ENCODE measurements around the gene DNAJB14. TPM values are rescaled to one million over a fixed set of nuclear protein-coding genes. Genes with fewer than 3 reads are reported as not detected.

Gene DNAJB14
- total RNA-seq, 1 experiment from 2014 or later, result 20.3 TPM

DNA sequence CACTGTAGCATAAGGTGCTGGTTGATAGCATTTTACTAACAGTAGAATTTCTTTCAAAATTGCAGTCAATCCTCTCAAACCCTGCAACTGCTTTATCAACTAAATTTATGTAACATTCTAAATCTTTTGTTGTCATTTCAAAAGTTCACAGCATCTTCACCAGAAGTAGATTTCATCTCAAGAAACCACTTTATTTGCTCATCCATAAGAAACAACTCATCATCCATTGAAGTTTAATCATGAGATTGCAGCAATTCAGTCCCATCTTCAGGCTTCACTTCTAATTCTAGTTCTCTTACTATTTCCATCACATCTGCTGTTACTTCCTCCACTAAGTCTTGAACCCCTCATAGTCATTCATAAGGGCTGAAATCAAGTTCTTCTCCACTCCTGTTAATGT, 73.8 kb downstream of the DNAJB14 start:
- DNase-seq (ENCODE audit: low read depth), result no peak

DNA sequence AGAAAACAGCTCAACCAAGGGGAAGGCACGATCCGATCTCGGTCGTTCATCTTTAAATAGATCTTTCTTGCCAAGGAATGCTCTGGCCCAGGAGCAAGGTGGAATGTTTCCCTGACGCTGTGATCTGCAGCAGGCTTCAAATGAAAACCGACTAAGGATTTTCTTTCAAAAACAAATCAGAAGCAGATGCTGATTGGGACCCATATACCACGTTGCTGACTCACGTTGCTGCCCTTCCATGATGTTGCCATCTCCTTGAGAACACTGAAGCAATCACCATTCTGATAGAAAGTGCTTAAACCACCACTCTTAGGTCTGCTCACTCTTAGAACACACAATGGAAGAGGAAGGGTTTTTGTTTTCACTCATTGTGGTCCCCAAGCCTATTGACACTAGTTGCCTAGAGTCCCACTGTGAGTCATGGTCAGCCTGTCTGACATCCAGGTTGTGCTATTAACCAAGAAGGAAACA, 78.3 kb downstream of the DNAJB14 start:
- peak; percentile 50 for DNase-seq (ENCODE audit: low read depth)

DNA sequence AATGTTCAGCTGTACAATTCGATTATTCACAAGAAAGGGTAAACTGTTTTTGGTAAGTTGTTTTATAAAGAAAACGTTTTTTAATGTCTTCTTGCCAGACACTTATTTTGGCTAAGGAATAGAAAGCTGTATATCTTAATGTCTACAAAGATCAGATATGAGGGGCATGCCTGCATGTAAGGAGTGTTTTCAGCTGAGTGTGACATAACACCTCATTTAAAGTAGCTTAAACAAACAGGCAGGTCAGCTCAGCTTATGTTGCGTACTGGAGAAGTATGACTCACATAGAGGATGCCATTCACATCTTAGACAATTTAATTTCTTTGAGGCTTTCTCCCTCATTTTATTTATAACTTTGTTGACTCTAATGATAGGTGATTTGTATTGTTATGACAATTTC, 82.6 kb downstream of the DNAJB14 start:
- DNase-seq (ENCODE audit: low read depth), result peak; percentile 50

DNA sequence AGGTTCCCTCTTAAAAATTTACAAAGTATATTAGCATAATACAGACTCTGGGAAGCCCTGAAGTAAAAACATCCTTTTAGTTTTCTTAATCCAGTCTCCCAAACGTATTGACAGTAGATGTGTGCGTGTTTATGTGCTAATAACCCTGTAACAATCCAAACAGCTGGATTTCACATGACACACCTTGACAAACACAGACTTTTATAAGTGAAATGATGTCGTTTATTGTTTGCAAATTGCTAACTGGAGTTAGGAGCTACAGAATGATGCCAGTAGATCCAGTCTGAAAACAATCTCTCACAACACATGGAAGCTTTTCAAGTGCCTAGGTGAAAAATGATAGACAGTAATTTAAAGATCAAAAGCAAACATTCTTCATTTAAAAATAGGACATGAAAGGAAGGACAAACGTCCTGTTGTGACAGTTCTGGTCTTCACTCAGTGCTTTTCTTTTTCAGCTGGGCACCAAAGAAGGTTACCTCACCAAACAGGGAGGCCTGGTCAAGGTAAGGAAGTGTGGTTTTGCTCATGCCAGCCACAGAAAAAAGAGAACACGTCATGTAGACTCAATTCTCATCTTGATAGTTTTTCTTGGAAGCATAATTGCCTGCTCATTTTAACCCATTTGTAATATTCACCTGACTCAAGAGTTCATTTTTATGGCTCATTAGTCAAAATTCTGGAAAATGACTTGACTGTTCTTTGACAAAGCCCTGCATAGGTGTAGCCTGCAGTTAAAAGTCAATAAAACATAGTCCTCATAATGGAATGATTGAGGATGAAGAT, 85.1 kb downstream of the DNAJB14 start:
- peak; percentile 19 for DNase-seq (ENCODE audit: low read depth)

DNA sequence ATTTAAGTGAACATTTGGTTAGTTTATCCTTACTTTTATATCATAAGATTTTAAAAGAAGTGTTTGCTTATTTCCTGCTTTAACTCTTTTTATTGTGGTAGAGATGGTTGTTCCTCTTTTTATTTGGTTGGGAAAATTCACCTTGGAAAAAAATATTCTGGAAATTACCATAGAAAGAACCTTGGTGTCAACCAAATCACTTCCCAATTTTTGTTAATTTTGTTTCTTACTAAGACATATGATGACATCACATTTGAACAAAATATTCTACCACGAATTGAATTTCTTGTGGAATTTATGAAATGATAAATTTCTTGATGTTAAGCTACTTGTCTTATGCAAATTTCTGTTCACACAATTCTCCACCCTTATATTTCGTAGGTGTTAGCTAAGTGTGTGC, 85.9 kb downstream of the DNAJB14 start:
- no peak for DNase-seq (ENCODE audit: low read depth)

GRCh38 chr4:99859618-99860017, 86.8 kb downstream of the DNAJB14 start:
- no peak for DNase-seq (ENCODE audit: low read depth)

- DNase-seq (ENCODE audit: low read depth), result no peak
These were observed 89.1 kb downstream of the DNAJB14 start for GRCh38 chr4:99857307-99857706.

DNA sequence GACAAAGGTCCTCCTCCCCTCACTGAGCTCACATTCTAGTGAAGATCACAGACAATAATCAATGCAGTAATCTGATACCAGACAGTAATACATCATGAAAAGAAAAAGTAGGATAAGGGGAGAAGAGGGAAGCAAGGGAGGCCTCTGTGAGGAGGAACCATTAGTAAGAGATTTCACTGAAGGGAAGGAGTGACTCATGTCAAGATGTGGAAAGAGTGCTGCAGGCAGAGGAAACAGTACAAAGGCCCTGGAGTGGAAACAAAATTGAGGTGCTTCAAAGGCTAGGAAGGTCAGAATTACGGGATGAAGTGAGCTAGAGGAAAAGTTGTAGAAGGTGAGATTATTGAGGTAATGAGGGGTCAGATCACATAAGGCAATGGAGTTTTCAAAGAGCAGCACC, 90.3 kb downstream of the DNAJB14 start:
- DNase-seq (ENCODE audit: low read depth), result peak; percentile 77

DNA sequence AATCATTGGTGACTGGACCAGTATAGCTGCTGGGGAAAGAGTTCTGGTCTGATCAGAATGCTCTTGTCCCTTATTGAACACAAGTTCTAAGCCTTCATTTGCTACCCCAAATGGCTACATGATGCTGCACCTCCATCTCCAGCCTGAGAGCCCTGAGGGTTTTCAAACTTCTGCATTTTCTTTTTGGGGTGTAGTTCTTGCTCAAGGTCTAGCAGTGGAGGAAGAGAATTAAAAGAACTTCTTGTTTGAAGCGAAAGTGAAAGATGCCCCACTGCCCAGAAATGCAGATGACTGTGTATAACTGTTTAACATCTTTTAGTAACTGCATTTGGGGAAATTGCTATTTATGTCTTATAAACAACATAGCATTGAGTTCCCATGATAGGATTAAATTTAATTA, 90.7 kb downstream of the DNAJB14 start:
- DNase-seq (ENCODE audit: low read depth), result no peak

GRCh38 chr4:99853999-99854398, 92.4 kb downstream of the DNAJB14 start:
- DNase-seq (ENCODE audit: low read depth), result no peak

GRCh38 chr4:99853190-99853589, 93.2 kb downstream of the DNAJB14 start:
- no peak for DNase-seq (ENCODE audit: low read depth)

DNA sequence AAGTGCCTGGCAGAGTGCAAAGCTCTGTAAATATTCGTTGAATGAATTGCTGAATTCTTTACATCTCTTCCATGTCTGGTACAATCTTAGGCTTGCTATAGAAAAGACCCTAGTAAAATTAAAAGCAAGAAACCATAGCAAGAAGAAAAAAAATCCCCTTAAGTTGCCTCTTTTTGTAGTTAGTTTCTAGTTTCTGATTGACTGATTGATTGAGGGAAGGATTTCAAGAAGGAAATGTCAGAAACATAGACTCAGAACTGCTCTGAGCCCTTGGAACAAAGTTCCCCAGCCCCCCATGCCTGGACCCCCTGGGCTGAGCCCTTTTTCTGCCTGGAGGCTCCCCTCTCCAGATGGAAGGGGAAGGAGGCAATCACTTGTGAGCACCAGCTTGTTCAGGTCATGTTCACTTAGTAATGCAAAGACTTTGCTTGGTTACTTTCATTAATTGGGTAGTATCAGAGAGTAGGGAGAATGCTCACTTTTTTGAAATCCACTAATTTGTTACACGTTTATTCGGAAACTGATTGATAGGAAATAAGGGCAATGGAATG, 94.1 kb downstream of the DNAJB14 start:
- no peak for DNase-seq (ENCODE audit: low read depth)

DNA sequence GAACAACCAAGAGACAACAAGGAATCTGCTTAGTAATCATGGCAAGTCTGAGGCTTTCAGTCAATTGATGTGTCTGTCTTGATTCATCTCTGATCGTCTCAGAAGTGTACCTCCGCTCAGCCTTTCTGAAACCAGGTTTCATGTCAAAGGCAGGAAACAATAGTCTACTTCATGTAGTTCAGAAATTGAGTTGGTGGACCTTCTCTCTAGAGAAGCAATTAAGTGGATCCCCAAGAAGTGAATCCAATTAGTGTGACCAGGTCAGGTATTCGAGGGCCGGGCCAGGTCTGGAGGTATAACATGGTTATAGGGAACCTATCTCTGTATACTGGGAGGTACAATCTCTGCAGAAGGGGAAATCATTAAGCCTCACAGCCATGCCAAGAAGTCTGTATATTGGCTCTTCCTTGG, 97.8 kb downstream of the DNAJB14 start:
- no peak for DNase-seq (ENCODE audit: low read depth)

GRCh38 chr4:99847362-99847976, 98.9 kb downstream of the DNAJB14 start:
- no peak for DNase-seq (ENCODE audit: low read depth)

GRCh38 chr4:99846891-99847290, 99.5 kb downstream of the DNAJB14 start:
- no peak for DNase-seq (ENCODE audit: low read depth)

Other genes starting within 250 kb of the DNAJB14 start
- 0.20 TPM in 1 of 2 replicates, not detected in the other for gene DAPP1, start 129.8 kb downstream of the DNAJB14 start, total RNA-seq (2014; rRNA removed; shearing (Covaris generic))
- gene LAMTOR3, start 52.2 kb downstream of the DNAJB14 start, total RNA-seq (2014; rRNA removed; shearing (Covaris generic)), result 38.5 and 40.7 TPM in 2 replicates
- 1,059 and 1,227 TPM in 2 replicates for gene H2AZ1, start 3.7 kb upstream of the DNAJB14 start, total RNA-seq (2014; rRNA removed; shearing (Covaris generic))
- not detected in 2 replicates for gene DDIT4L, start 243.8 kb upstream of the DNAJB14 start, total RNA-seq (2014; rRNA removed; shearing (Covaris generic))